22Rv1 (cell line): ENCODE results near the gene TM9SF4.

ENCODE experiments used
- CTCF ChIP-seq: fragments of 450-650 bp; IDR thresholded peaks from 2 replicates; pipeline ENCODE4 v1.5.1; 2017; ENCODE audit warnings: mild to moderate bottlenecking
- ZFX ChIP-seq: fragments of 450-650 bp; IDR thresholded peaks from 2 replicates; pipeline ENCODE4 v1.6.1; 2017; ENCODE audit warnings: antibody characterized with exemption, borderline replicate concordance

- TF ChIP-seq CTCF: no peak
- TF ChIP-seq ZFX: no peak
Measured at GRCh38 chr20:32183947-32184635, 74.6 kb downstream of the TM9SF4 start.
